H4 (cell line): ENCODE results near the gene RABIF. TPM values are rescaled to one million over a fixed set of nuclear protein-coding genes. Genes with fewer than 3 reads are reported as not detected.
"Not testable (repeated sequence)": the region's sequence is repeated elsewhere in the genome, so short reads cannot be mapped to it uniquely, and the experiment has no call there.

ENCODE experiments used
- DNase-seq: peaks from one replicate; pipeline ENCODE4 v3.0.0-alpha.2; 2015; ENCODE audit warnings: low spot score
- total RNA-seq: library from RNA; depleted of rRNA; stranded (reverse); fragments of >200 nt; shearing (Covaris generic); gene quantifications from 2 replicates; pipeline ENCODE4 v1.2.3, GENCODE V29; 2014; rRNA removed

Gene RABIF
- total RNA-seq, 1 experiment from 2014 or later, result 7.5 TPM

GRCh38 chr1:202834771-202835547 is 54.0 kb downstream of the RABIF start:
- DNase-seq, result no peak

- no peak for DNase-seq
Observed at GRCh38 chr1:202831906-202832305, 57.0 kb downstream of the RABIF start.

- not testable (repeated sequence) for DNase-seq
Observed at GRCh38 chr1:202829223-202829622, 59.7 kb downstream of the RABIF start.

Other genes starting within 250 kb of the RABIF start
- gene SYT2, start 178.7 kb downstream of the RABIF start, total RNA-seq, result 0.35 and 0.55 TPM in 2 replicates
- 27.6 and 38.1 TPM in 2 replicates for gene KDM5B, start 80.7 kb downstream of the RABIF start, total RNA-seq
- gene PCAT6, start 78.2 kb downstream of the RABIF start, total RNA-seq, result 0.33 and 0.47 TPM in 2 replicates
- gene KLHL12, start 38.1 kb upstream of the RABIF start, total RNA-seq, result 24.4 and 25.9 TPM in 2 replicates
- gene ADIPOR1, start 69.2 kb upstream of the RABIF start, total RNA-seq, result 115 and 122 TPM in 2 replicates
- 38.8 and 42.4 TPM in 2 replicates for gene CYB5R1, start 78.1 kb upstream of the RABIF start, total RNA-seq
- gene TMEM183A, start 118.2 kb upstream of the RABIF start, total RNA-seq, result 82.8 and 82.9 TPM in 2 replicates
- gene PPFIA4, start 137.3 kb upstream of the RABIF start, total RNA-seq, result 0.27 and 1.1 TPM in 2 replicates
- not detected in 2 replicates for gene MYOG, start 196.9 kb upstream of the RABIF start, total RNA-seq
- gene ADORA1, start 238.6 kb upstream of the RABIF start, total RNA-seq, result 0.47 and 0.58 TPM in 2 replicates